CD4-positive, alpha-beta memory T cell (primary cell): Measurements from ENCODE around the gene RASSF6. TPM values are rescaled to one million over a fixed set of nuclear protein-coding genes. Genes with fewer than 3 reads are reported as not detected.

ENCODE experiments used
- CTCF ChIA-PET: fragments of 350-600 bp; sonication (Branson Sonifier 250); formaldehyde crosslinking; loops from one replicate; lab custom pipeline; 2021; ENCODE audit warnings: inconsistent platforms; ENCODE audit not compliant: partially characterized antibody; lab: Charles Lee
- POLR2A ChIA-PET: fragments of 350-600 bp; sonication (Branson Sonifier 250); formaldehyde crosslinking; loops from one replicate; lab custom pipeline; 2021; ENCODE audit not compliant: partially characterized antibody; lab: Charles Lee
- DNase-seq, 5 donors: peaks; one replicate each; pipeline versions ENCODE4 v3.0.0 to v3.0.0-alpha.2; 2020 to 2022; ENCODE audit warnings: mixed read lengths in 1 of 5
- H3K27ac ChIP-seq: one replicate; pipeline ENCODE4 v1.7.0; 2013; ENCODE audit warnings: low read depth, low read length
- H3K27me3 ChIP-seq: 2 replicates; pipeline ENCODE4 v1.7.0; 2013; ENCODE audit warnings: mild to moderate bottlenecking, low read length, moderate library complexity; ENCODE audit not compliant: insufficient read depth
- H3K36me3 ChIP-seq: 2 replicates; pipeline ENCODE4 v1.7.0; 2013; ENCODE audit warnings: mild to moderate bottlenecking, low read length, moderate library complexity; ENCODE audit not compliant: insufficient read depth
- H3K4me1 ChIP-seq: 2 replicates; pipeline ENCODE4 v1.7.0; 2013; ENCODE audit warnings: mild to moderate bottlenecking, low read length, moderate library complexity; ENCODE audit not compliant: insufficient read depth
- H3K4me3 ChIP-seq, 2 donors: one replicate each; pipeline ENCODE4 v1.7.0; 2013; ENCODE audit warnings: low read length in 2 of 2, mild to moderate bottlenecking in 1 of 2
- H3K9me3 ChIP-seq, 2 donors: one replicate each; pipeline ENCODE4 v1.7.0; 2013; ENCODE audit warnings: low read length in 2 of 2, control low read depth in 1 of 2; ENCODE audit not compliant: control insufficient read depth in 1 of 2
- H3K27ac Mint-ChIP-seq, 7 donors: one replicate each; pipeline ENCODE4 v1.8.0; 2020 to 2021; ENCODE audit warnings: mixed read lengths in 7 of 7, mild to moderate bottlenecking in 6 of 7, inconsistent platforms in 3 of 7, moderate library complexity in 3 of 7
- H3K27me3 Mint-ChIP-seq, 2 donors: one replicate each; pipeline ENCODE4 v1.8.0; 2020 to 2021; ENCODE audit warnings: mixed read lengths in 2 of 2
- H3K36me3 Mint-ChIP-seq, 2 donors: one replicate each; pipeline ENCODE4 v1.8.0; 2020 to 2021; ENCODE audit warnings: mixed read lengths in 2 of 2, inconsistent platforms in 1 of 2, mild to moderate bottlenecking in 1 of 2
- H3K4me1 Mint-ChIP-seq, 4 donors: one replicate each; pipeline ENCODE4 v1.8.0; 2020 to 2021; ENCODE audit warnings: mixed read lengths in 4 of 4, mild to moderate bottlenecking in 1 of 4
- H3K4me3 Mint-ChIP-seq, 8 donors: one replicate each; pipeline ENCODE4 v1.8.0; 2020 to 2021; ENCODE audit warnings: mixed read lengths in 8 of 8, mild to moderate bottlenecking in 7 of 8, moderate library complexity in 6 of 8, inconsistent platforms in 3 of 8
- H3K9me3 Mint-ChIP-seq, 8 donors: one replicate each; pipeline ENCODE4 v1.8.0; 2020 to 2021; ENCODE audit warnings: mixed read lengths in 8 of 8, mild to moderate bottlenecking in 5 of 8, inconsistent platforms in 3 of 8, moderate library complexity in 1 of 8
- intact Hi-C: fragments of 100-400 bp; cut with micrococcal nuclease; formaldehyde crosslinking; loops from one replicate; pipeline ENCODE4 v1.15.1; 2023
- polyA plus RNA-seq, 2 donors: library from polyadenylated mRNA; unstranded; fragments of 300-500 nt; fragmentation: Illumina TruSeq; gene quantifications; one replicate each; pipeline ENCODE4 v1.2.3, GENCODE V29; 2021
- total RNA-seq, 2 experiments: library from RNA; stranded (reverse); gene quantifications; one replicate each; pipeline ENCODE4 v1.2.3, GENCODE V29; 2021

Gene RASSF6
- total and polyA plus RNA-seq, 4 experiments from 2014 or later = 0.81 to 2.2 (median 1.0) TPM

DNA sequence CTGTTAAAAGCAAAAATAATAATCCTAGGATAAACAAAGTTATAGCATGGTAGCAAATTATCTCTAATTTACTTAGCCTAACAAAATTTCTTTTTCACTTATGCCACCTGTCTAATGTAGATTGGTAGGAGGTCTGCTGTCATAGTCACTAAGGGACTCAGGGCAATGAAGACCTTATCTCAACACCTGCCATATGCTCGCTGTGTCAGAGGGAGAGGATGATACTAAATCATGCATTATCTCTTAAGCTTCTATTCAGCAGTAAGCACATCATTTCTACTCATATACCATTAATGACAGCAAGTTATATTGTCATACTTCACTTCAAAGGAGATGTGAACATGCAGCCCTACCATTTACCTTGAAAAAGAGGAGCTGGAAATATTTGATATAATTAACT lies 94.6 kb downstream of the RASSF6 start:
- H3K9me3 Mint-ChIP-seq = peaks cover 0 to 3% (median 0%) of the 10 kb centered on the region in 8 donors
- no peak overlapping the region for H3K27ac Mint-ChIP-seq
- intact Hi-C loops = no loop called here
- H3K27ac ChIP-seq = no peak overlapping the region
- no peaks in the 10 kb centered on the region for H3K27me3 Mint-ChIP-seq
- POLR2A ChIA-PET = no interaction called here
- DNase-seq = no peak
- no peaks in the 10 kb centered on the region for H3K36me3 Mint-ChIP-seq
- H3K4me1 ChIP-seq = no peaks in the 10 kb centered on the region
- no peak overlapping the region for H3K4me3 Mint-ChIP-seq
- no peaks in the 10 kb centered on the region for H3K27me3 ChIP-seq
- no peaks in the 10 kb centered on the region for H3K36me3 ChIP-seq
- no peak overlapping the region for H3K4me3 ChIP-seq
- CTCF ChIA-PET = no interaction called here
- no peaks in the 10 kb centered on the region for H3K4me1 Mint-ChIP-seq
- H3K9me3 ChIP-seq = no peaks in the 10 kb centered on the region

DNA sequence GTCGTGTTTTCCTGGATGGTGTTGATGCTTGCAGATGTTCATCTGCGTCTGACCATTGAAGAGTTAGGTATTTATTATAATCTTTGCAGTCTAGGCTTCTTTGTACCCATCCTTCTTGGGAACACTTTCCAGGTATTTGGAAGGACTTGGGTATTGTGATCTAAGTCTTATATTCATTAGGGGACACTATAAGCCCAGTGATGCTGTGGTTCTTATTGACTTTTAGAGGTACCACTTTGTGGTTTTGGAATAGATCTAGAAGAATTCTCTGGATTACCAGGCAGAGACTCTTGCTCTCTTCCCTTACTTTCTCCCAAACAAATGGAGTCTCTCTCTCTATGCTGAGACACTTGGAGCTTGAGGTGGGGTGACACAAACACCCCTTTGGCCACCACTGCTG lies 97.1 kb downstream of the RASSF6 start:
- H3K4me3 ChIP-seq = no peak overlapping the region
- H3K36me3 Mint-ChIP-seq = no peaks in the 10 kb centered on the region
- H3K4me1 ChIP-seq = no peaks in the 10 kb centered on the region
- DNase-seq = no peak
- no peak overlapping the region for H3K4me3 Mint-ChIP-seq
- no peaks in the 10 kb centered on the region for H3K27me3 Mint-ChIP-seq
- CTCF ChIA-PET = no interaction called here
- intact Hi-C loops = no loop called here
- H3K27ac ChIP-seq = no peak overlapping the region
- H3K4me1 Mint-ChIP-seq = no peaks in the 10 kb centered on the region
- H3K27ac Mint-ChIP-seq = no peak overlapping the region
- peaks cover 0 to 3% (median 0%) of the 10 kb centered on the region in 8 donors for H3K9me3 Mint-ChIP-seq
- H3K9me3 ChIP-seq = no peaks in the 10 kb centered on the region
- no peaks in the 10 kb centered on the region for H3K27me3 ChIP-seq
- POLR2A ChIA-PET = no interaction called here
- no peaks in the 10 kb centered on the region for H3K36me3 ChIP-seq

Other genes starting within 250 kb of the RASSF6 start
- not detected for gene ALB, start 216.1 kb downstream of the RASSF6 start, total RNA-seq
- gene ALB, start 216.1 kb downstream of the RASSF6 start, polyA plus RNA-seq = not detected
- gene AFP, start 184.2 kb downstream of the RASSF6 start, total RNA-seq = not detected
- gene AFP, start 184.2 kb downstream of the RASSF6 start, polyA plus RNA-seq = not detected
- gene AFM, start 138.7 kb downstream of the RASSF6 start, total RNA-seq = not detected
- not detected for gene AFM, start 138.7 kb downstream of the RASSF6 start, polyA plus RNA-seq
- gene CXCL8, start 120.1 kb upstream of the RASSF6 start, total RNA-seq = 1 to 10 TPM; 3.8 to 4.6 TPM
- gene CXCL8, start 120.1 kb upstream of the RASSF6 start, polyA plus RNA-seq = under 1 TPM in 1 of 2 donors, not detected in 1; 0.25 TPM
- gene CXCL6, start 216.2 kb upstream of the RASSF6 start, total RNA-seq = not detected
- gene CXCL6, start 216.2 kb upstream of the RASSF6 start, polyA plus RNA-seq = not detected
- gene PF4V1, start 232.9 kb upstream of the RASSF6 start, total RNA-seq = not detected
- gene PF4V1, start 232.9 kb upstream of the RASSF6 start, polyA plus RNA-seq = not detected
- not detected for gene CXCL1, start 249.0 kb upstream of the RASSF6 start, total RNA-seq
- gene CXCL1, start 249.0 kb upstream of the RASSF6 start, polyA plus RNA-seq = not detected